Measurements from ENCODE around the gene CIB2. TPM values are rescaled to one million over a fixed set of nuclear protein-coding genes. Genes with fewer than 3 reads are reported as not detected.

Gene CIB2
- total RNA-seq, 1 experiment from 2014 or later: 43.2 TPM

GRCh38 chr15:78087951-78088772 is 43.1 kb downstream of the CIB2 start:
- H3K36me3 Mint-ChIP-seq (ENCODE audit: insufficient read depth in 1 of 3, low read depth in 3 of 3): no peaks in the 10 kb centered on the region
- WGBS (ENCODE audit: extremely low coverage, insufficient read length, low lambda C conversion rate): no CpG with 5 or more reads among the region's 12 CpGs
- H3K4me1 Mint-ChIP-seq: peaks cover 9 to 11% of the 10 kb centered on the region in 2 experiments
- TF ChIP-seq CTCF (conservative IDR thresholded peaks at IDR 0.05): no peak
- Histone ChIP-seq H4K8ac (replicated peaks; ENCODE audit: insufficient read length, low read depth, low read length) (no peak overlapping the region), H4K5ac (ENCODE audit: insufficient read length, low read depth, low read length) (no peak overlapping the region), H2BK20ac (ENCODE audit: low read depth, low read length, poor library complexity, severe bottlenecking) (no peak overlapping the region), H3K56ac (ENCODE audit: insufficient read length, low read depth, low read length) (no peak overlapping the region), H3K4me2 (ENCODE audit: insufficient read depth, insufficient read length, low read length) (no peak overlapping the region), H3K79me1 (ENCODE audit: insufficient read depth, low read depth, low read length, poor library complexity, severe bottlenecking) (no peaks in the 10 kb centered on the region), H3K9ac (ENCODE audit: extremely low read depth, insufficient read length, low read length) (no peak overlapping the region), H2BK120ac (ENCODE audit: low read depth, low read length, poor library complexity, severe bottlenecking) (no peak overlapping the region), H2AK5ac (ENCODE audit: insufficient read length, low read length) (no peak overlapping the region), H2BK15ac (ENCODE audit: low read depth, low read length) (no peak overlapping the region), H3K23me2 (ENCODE audit: insufficient read length, low read depth, low read length, poor library complexity, severe bottlenecking) (no peaks in the 10 kb centered on the region), H3K4ac (ENCODE audit: low read depth, low read length) (no peak overlapping the region), H3T11ph (ENCODE audit: low read length) (no peak overlapping the region), H3K4me1 (ENCODE audit: insufficient read depth, low read length) (no peaks in the 10 kb centered on the region), H3K14ac (ENCODE audit: insufficient read depth, low read length) (no peak overlapping the region), H2BK5ac (ENCODE audit: insufficient read length, low read length) (no peak overlapping the region), H2AFZ (ENCODE audit: low read length) (no peak overlapping the region), H3K9me3 (ENCODE audit: control insufficient read depth, low read depth, low read length) (no peaks in the 10 kb centered on the region), H4K91ac (ENCODE audit: insufficient read length, low read depth, low read length) (no peak overlapping the region), H4K20me1 (ENCODE audit: control insufficient read depth, insufficient read depth, insufficient read length) (no peaks in the 10 kb centered on the region), H3K27ac (ENCODE audit: insufficient read length, low read depth, low read length) (no peak overlapping the region), H3K18ac (ENCODE audit: insufficient read length, low read depth, low read length) (no peak overlapping the region), H3K23ac (ENCODE audit: insufficient read length, low read depth, low read length) (no peak overlapping the region), H2BK12ac (ENCODE audit: insufficient read length, low read depth, low read length) (no peak overlapping the region), H3K27me3 (ENCODE audit: insufficient read depth, low read length) (no peaks in the 10 kb centered on the region), H3K79me2 (ENCODE audit: insufficient read depth, low read length) (no peaks in the 10 kb centered on the region)
- DNase-seq: no peak
- H3K27me3 Mint-ChIP-seq (ENCODE audit: low read depth): peaks cover 30% of the 10 kb centered on the region
- H3K27ac Mint-ChIP-seq: no peak overlapping the region
- H3K9me3 Mint-ChIP-seq: peaks cover 0 to 3% of the 10 kb centered on the region in 2 experiments; a peak in 1 of 5 replicates
- no peak overlapping the region for H3K4me3 Mint-ChIP-seq
